HG02970 (cell line): Measurements from ENCODE around the gene SNAPC4.

Source experiments
- ATAC-seq: cut with Tn5 transposase; IDR thresholded peaks from one replicate; pipeline ENCODE4 v1.9.1; 2021; ENCODE audit warnings: mild to moderate bottlenecking, moderate library complexity, moderate number of reproducible peaks; ENCODE audit not compliant: unreplicated experiment, low FRiP score

The SNAPC4 gene, protein sequence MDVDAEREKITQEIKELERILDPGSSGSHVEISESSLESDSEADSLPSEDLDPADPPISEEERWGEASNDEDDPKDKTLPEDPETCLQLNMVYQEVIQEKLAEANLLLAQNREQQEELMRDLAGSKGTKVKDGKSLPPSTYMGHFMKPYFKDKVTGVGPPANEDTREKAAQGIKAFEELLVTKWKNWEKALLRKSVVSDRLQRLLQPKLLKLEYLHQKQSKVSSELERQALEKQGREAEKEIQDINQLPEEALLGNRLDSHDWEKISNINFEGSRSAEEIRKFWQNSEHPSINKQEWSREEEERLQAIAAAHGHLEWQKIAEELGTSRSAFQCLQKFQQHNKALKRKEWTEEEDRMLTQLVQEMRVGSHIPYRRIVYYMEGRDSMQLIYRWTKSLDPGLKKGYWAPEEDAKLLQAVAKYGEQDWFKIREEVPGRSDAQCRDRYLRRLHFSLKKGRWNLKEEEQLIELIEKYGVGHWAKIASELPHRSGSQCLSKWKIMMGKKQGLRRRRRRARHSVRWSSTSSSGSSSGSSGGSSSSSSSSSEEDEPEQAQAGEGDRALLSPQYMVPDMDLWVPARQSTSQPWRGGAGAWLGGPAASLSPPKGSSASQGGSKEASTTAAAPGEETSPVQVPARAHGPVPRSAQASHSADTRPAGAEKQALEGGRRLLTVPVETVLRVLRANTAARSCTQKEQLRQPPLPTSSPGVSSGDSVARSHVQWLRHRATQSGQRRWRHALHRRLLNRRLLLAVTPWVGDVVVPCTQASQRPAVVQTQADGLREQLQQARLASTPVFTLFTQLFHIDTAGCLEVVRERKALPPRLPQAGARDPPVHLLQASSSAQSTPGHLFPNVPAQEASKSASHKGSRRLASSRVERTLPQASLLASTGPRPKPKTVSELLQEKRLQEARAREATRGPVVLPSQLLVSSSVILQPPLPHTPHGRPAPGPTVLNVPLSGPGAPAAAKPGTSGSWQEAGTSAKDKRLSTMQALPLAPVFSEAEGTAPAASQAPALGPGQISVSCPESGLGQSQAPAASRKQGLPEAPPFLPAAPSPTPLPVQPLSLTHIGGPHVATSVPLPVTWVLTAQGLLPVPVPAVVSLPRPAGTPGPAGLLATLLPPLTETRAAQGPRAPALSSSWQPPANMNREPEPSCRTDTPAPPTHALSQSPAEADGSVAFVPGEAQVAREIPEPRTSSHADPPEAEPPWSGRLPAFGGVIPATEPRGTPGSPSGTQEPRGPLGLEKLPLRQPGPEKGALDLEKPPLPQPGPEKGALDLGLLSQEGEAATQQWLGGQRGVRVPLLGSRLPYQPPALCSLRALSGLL (N-terminal part only)

DNA sequence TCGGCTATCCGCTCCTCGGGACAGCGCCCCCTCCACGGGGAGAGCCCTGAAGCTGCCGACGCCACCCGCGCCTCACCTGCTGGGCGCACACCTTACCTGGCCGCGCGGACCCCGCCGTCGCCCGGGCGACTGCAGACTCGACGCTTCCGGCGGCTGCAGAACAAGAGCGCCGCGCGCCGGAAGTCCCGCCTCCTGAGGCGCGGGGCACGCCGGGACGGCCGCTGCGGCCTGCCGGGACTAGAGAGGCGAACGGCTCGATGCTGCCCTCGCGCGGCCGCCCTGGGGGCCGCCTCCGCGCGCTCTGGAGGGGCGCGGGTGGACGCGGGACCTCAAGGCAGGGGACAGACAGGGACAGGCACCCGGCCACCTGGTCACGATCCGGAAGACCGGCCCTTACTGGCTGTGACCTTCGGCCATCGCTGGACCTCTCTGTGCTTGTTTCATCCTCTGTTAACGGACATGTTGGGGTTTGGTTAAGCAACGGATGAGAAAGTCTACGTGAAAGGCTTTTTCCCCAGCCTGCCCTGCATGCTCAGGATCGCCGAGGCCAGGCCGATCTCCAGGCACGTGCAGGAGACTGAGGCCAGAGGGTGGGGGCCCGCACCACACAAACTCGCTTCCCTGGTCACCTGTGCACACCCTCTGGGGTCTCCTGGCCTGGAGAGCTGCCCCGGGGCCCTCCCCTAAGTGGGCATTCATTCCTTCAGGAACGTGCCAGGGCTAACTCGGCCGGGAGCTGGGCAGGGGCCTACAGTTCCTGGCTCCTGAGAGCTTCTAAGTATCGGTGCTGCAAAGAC, at the start of gene SNAPC4:
Gene SNAPC4, minus strand, starts transcription at position 133 of the 797 bp plus-strand sequence. CDS start 1,742 bp downstream, outside the sequence.
- ATAC-seq = peak; percentile 67

- ATAC-seq = no peak
Observed at GRCh38 chr9:136448655-136449054, 48.7 kb upstream of the SNAPC4 start.

DNA sequence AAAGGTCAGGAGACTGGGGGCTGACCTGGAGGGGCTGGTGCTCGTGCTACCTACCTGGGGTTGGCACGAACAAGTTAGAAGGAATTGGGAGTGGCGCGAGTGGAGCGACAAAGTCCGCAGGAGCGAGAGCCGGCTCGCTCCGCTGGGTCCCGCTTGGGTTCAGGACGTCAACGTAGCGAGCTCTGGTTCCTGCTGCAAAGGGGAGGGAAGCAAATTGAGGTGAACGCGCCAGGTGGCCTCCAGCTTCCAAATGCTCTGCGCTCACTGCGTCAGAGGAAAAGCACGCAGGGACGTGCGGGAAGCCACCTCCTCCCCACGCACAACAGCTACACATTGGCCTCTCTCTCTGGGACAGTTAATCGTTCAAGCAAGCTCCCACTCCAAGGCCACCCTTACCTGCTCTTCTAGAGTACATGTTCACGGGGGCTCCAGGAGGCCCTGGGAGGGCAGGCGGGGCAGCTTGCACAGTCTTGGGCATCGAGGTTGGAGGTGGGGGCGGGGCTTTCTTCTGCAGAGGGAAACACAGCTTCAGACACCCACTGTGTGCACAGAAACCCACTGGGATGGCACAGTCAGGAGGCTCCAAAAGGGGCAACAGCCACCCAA, 47.3 kb upstream of the SNAPC4 start:
- no peak for ATAC-seq

DNA sequence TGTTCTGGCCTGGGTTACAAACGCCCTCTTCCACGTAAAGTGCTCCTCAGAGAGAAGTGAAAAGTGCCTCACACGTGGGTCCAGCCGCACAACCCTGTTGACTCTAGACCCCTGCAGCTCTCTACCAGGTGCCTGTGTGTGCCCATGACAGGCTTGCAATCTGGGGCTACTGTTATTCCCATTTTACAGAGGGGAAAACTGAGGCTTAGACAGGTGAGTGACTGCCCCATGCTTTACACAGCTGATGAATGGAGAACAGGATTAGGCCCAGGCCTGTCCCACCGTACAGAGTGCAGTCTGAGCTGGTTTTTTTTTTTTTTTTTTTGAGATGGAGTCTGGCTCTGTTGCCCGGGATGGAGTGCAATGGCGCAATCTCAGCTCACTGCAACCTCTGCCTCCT, 45.8 kb upstream of the SNAPC4 start:
- ATAC-seq = no peak

- no peak for ATAC-seq
Observed at GRCh38 chr9:136444102-136444501, 44.1 kb upstream of the SNAPC4 start.

DNA sequence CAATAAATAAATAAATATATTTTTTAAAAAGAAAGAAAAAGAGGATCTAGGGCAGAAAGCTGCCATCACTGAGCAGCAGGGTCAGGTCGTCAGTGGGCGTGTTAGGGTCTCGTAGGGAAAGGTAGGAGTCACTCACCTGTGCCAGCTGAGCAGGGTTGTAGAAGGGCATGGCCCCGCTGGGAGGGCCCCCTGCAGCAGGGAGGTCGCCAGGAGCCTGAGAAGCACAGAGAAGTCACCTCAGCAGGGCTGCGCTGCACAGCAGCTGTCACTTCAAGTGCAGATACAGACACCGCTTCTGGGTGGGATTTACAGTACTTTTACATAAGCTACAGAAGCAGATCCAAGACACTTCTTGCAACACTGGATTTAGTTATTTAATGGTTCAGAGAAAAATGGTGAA, 43.7 kb upstream of the SNAPC4 start:
- no peak for ATAC-seq

GRCh38 chr9:136443087-136443486, 43.1 kb upstream of the SNAPC4 start:
- ATAC-seq = no peak

- ATAC-seq = no peak
Observed at GRCh38 chr9:136442265-136442664, 42.3 kb upstream of the SNAPC4 start.

GRCh38 chr9:136441681-136442245, 41.8 kb upstream of the SNAPC4 start:
- ATAC-seq = no peak

DNA sequence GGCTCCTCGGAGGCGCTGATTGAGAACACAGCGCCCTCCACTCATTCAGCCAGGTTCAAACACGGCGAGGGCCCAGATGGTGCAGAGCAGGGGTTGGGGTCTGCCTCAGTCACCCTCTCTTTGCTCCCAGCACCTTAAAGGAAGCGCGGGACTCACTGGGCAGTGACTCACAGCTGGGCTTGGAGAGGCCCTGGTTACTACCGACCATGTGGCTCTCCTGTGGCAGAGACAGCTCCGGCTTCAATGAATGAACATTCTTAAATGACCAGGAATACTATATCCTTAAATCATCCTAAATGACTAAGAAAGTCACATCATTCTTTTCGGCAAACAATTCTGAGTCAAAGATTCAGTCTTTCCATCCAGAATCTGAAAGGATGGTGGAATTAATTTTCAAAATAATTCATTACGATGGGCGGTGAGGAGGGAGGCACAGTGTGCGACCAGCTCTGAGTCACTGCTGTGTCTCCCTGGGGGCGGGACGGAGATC, 41.3 kb upstream of the SNAPC4 start:
- ATAC-seq = no peak

DNA sequence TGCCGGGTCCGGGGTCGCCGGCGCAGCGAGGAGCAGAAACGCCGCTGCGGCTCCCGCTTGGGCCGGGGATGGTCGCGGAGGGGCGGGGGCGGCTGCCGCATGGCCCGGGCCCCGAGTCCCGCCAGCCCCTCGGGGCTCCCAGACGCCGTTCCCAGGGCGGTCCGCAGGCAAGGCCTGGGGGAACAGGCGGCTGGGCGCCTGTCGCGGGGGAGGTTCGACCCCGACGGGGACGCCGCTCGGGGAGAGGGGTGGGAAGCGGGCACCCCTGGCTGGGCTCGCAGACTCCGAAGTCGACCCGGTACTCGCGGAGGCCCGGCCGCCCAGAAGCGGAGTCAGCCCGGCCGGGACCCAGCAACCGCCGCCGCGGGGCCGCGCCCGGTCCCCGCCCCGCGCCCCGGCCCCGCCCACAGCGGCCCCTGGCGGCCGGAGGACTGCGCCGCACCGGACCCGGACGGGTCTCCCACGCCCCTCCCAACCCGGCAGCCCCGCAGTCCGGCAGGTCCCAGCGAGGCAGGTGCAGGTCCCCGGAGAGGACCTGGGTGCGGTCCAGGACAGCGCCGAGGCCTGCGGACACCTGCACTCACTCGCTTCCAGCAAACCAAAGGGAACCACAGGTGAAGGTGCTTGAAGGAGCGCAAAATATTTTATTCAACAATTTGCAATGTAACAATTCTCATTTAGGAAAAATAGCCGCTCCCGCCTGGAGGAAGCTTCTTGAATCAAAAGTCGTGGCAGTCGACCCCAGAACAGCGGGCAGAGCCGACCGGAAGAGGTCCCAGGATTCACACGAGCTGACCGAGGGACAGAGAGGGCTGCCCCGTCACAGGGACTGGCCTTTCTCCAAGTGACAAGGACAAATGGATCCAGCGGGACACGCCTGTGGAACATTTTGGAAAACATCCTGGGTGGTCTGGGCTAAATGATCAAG, 39.8 kb upstream of the SNAPC4 start, which contains the start of gene INPP5E:
Gene INPP5E, minus strand, starts transcription at position 365 of the 928 bp plus-strand sequence. CDS start 426 bp downstream, outside the sequence.
- ATAC-seq = peak; percentile 61

DNA sequence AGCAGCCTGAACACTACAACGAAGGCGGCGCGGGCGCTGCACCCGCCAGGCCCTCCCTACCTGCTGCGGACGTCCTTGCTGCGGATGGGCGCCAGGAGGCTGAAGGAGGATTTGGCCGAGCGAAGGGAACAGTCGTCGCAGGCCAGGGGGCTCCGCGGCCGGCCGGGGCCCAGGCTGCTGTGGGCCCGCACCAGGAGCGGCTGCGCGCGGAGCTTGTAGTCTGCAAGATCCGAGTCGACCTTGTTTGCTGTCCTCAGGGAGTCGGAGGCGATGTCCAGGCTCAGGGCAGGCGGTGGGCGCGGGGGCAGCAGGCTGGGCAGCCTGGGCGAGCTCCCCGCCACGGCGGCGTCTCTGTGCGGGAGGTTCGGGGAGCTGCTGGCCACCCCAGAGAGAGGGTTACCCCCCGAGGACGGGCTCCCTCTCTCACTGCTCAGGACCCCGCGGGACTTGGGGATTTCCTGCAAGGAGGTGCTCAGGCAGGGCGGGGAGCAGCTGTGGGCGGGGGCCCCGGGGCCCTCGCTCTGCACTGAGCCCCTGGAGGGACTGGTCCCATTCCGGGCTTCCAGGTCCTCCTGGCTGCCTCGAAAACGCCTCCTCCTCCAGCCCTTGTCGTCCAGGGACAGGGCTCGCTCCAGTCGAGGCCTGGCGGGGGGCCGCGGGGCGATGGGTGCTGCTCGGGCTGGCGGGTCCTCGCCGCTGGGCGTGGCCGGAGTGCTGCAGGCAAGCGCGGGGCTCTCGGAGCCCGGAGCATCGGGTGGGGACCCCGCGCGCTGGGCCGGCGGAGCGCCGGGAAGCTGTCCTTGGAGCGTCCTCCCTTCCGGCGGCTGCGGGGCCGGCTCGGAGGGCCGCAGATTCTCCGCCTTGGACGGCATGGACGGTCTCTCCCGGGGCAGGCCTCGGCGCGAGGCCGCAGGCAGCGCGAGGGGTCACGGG, 38.8 kb upstream of the SNAPC4 start:
- peak; percentile 50 for ATAC-seq

- ATAC-seq = no peak
Observed at GRCh38 chr9:136437839-136438547, 38.0 kb upstream of the SNAPC4 start.

DNA sequence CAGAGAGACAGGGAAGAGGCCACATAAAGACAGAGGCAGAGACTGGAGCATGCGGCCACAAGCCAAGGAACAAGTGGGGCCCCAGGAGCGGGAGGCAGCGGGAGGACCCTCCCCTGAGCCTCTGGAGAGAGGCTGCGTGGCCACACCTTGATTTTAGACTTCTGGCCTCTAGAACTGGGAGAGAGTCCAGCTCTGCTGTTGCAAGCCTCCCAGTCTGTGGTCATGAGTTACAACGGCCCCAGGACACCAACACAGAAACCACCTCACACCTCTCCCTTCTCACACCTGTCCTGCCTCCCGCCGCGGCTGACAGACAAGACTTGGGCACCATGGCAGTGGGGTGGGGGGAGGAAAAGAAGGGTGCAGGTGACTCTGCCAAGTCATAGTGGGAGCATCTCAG, 37.5 kb upstream of the SNAPC4 start:
- ATAC-seq = no peak

DNA sequence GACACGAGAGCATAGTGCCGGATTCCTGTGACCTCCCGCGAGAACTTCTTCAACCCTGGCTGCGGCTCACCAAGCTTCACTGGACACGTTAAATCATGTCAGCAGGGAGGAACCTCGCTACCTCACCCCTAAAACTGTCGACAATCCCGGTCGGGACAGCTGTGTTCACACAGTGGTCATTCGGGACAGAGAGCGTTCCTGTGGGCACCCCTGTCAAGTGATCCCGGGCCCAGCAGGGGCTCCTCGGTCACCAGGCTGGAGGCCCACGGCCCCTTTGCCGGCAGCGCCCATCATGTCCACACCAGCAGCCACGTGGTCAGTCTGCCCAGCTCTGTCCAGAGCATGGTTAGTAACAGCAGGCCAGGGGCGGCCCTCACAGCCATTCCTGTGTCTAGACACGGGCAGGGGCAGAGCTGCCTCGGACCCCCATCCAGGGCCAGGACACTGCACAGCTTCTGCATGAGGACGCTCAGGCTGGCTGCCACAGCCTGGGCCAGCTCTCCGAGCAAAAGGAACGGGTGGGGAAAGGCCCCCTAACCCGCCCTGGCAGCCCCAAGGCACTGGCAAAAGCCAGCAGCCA, 36.2 kb upstream of the SNAPC4 start:
- ATAC-seq = no peak
